ENCODE data around the gene OLFM4.

DNA sequence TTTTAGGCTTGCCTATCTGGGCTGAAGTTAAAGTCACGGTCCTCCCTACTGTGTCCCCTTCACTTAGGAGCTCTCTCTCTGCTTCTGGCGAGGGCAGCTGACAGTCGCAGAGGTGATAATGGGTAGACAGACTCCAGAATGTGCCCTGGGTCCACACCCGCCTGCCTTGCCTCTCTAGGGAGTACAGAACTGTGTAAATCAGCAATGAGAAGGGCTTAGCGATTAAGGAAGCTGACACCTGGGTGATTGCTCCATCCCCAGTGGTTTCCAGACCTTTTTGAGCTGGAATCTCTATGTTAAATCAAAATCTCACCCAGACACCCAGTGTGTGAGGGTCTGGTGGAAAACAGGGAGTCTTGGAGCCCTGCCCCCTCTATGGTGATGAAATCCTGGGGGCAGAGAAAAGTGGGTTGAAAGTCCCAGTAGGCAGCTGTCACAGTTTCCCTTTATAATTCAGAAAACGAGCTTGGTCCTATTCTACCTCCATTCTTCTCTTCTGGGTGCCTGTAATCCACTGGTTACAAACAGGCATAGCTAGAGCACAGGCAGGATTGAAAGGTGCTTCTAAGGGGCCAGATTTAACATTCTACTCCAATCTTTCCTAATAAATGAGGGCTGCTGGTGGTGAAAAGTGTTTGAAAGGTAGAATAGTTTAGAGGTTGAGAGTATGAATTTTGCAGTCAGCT is 46.9 kb downstream of the OLFM4 start:
- TF ChIP-seq, protein P1, sequence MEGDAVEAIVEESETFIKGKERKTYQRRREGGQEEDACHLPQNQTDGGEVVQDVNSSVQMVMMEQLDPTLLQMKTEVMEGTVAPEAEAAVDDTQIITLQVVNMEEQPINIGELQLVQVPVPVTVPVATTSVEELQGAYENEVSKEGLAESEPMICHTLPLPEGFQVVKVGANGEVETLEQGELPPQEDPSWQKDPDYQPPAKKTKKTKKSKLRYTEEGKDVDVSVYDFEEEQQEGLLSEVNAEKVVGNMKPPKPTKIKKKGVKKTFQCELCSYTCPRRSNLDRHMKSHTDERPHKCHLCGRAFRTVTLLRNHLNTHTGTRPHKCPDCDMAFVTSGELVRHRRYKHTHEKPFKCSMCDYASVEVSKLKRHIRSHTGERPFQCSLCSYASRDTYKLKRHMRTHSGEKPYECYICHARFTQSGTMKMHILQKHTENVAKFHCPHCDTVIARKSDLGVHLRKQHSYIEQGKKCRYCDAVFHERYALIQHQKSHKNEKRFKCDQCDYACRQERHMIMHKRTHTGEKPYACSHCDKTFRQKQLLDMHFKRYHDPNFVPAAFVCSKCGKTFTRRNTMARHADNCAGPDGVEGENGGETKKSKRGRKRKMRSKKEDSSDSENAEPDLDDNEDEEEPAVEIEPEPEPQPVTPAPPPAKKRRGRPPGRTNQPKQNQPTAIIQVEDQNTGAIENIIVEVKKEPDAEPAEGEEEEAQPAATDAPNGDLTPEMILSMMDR (IDR thresholded peaks at IDR 0.05) = no peak
- no peak for TF ChIP-seq POLR2A (IDR thresholded peaks at IDR 0.05)
- no peak for TF ChIP-seq EP300 (IDR thresholded peaks at IDR 0.05)
